LNCAP (cell line): ENCODE results near the gene HSD3B2.

Source experiments
- CTCF ChIP-seq: fragments of 450-650 bp; IDR thresholded peaks from 2 replicates; pipeline ENCODE4 v1.5.1; 2017; ENCODE audit warnings: mild to moderate bottlenecking

HSD3B2 gene

GRCh38 chr1:119428991-119429390, 14.0 kb downstream of the HSD3B2 start:
- TF ChIP-seq CTCF = no peak

DNA sequence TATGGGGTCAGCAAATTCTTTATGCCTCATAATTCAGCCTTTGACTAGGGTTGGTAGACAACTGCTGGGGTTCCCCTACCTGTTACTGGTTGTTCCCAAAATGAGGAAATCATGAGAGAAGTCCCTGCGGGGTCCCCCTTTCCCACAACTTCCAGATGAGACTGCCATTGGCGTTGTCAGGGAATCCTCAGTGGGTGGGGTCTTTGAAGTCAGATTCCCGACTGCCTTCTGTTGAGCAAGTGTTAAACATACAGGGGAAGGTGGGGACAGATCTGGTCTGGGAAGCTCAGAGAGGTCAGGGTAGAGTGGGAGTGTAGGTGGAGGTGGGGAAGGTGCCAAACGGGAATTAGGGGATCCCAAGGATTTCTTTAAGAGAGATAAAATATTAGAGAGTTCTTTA, 14.7 kb downstream of the HSD3B2 start:
- no peak for TF ChIP-seq CTCF

GRCh38 chr1:119430486-119430885, 15.5 kb downstream of the HSD3B2 start:
- TF ChIP-seq CTCF = no peak

DNA sequence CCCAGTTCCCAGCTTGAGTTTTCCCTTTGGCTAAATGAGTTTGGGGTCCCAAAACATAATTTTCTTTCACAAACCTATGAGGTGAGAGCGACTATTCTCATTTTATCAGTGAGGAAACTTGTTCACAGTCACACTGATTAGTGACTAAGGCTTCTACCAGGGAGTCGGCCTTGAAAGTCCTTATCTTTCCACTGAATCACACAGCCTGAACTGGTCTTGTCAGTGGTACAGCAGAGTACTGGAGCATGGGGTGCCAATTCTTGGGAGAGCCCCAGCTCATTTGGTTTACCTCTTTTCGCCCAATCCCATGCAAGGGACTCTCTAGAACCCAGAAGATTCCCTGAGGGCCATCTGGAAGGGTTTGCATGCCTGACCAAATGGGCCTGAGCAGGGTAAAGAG, 16.9 kb downstream of the HSD3B2 start:
- no peak for TF ChIP-seq CTCF

- TF ChIP-seq CTCF = no peak
Observed at GRCh38 chr1:119435052-119435451, 20.1 kb downstream of the HSD3B2 start.

- TF ChIP-seq CTCF = no peak
Observed at GRCh38 chr1:119438761-119439160, 23.8 kb downstream of the HSD3B2 start.

DNA sequence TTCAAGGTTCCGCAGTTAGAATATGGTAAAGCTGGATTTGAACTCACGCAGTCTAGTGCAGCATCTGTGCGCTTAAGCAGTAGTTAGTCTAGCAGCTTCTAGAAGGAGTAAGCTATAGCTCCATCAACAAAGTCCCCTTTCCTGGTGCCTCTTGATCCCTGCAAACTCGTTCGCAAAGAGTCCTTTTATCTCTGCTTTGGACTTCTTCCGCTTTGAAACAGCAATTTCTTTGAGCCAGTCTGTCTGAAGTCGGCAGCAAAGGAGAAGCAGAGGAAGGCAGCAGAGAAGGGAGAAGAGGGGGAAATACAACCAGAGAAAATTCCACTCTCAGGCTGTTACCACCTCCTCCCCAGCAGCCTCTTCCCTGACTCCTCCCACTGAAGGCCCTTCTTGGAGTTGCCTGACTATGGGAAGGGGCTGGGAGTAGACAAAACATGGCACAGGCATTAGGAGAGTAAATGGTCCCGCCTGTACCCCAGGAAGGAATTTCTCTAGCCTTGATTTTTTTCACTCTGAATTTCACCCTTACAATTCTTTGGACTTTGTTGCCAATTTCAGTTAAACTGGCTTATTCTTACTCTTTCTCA, 25.9 kb downstream of the HSD3B2 start:
- TF ChIP-seq CTCF = no peak

GRCh38 chr1:119442756-119443155, 27.8 kb downstream of the HSD3B2 start:
- no peak for TF ChIP-seq CTCF
